Thyroid gland (tissue), 4 donors: ENCODE measurements around the gene LRP6. TPM values are rescaled to one million over a fixed set of nuclear protein-coding genes. Genes with fewer than 3 reads are reported as not detected.
A peak's percentile ranks its signal among the peaks of the same experiment; 100 is the strongest.

Experiments used
- DNase-seq, 2 donors: peaks; one replicate each; pipeline ENCODE4 v3.0.0-alpha.2; 2019
- H3K27ac ChIP-seq, 3 donors: fragments of 200-600 bp; sonication (generic); 1 replicate in 2 of 3; 2 replicates in 1 of 3; pipeline ENCODE4 v1.5.1; 2016 to 2019; ENCODE audit warnings: mild to moderate bottlenecking in 1 of 3, moderate library complexity in 1 of 3
- H3K27me3 ChIP-seq: fragments of 200-600 bp; sonication (generic); one replicate; pipeline ENCODE4 v1.5.1; 2019
- H3K36me3 ChIP-seq, 2 donors: fragments of 200-600 bp; sonication (generic); one replicate each; pipeline ENCODE4 v1.5.1; 2016 to 2019
- H3K4me1 ChIP-seq, 2 donors: fragments of 200-600 bp; sonication (generic); one replicate each; pipeline ENCODE4 v1.5.1; 2017 to 2019
- H3K4me3 ChIP-seq, 3 donors: fragments of 200-600 bp; sonication (generic); replicated peaks in 1 of 3; 1 replicate in 2 of 3; 2 replicates in 1 of 3; pipeline ENCODE4 v1.5.1; 2016; ENCODE audit warnings: mild to moderate bottlenecking in 1 of 3
- H3K9me3 ChIP-seq: fragments of 200-600 bp; sonication (generic); one replicate; pipeline ENCODE4 v1.5.1; 2017
- CTCF ChIP-seq, 6 experiments: fragments of 200-600 bp in 3 of 6; fragments of 450-650 bp in 3 of 6; sonication (generic) in 3 of 6; IDR thresholded peaks; one replicate each; pipeline ENCODE4 v1.5.1; 2016 to 2019; ENCODE audit warnings: antibody characterized with exemption in 6 of 6, mild to moderate bottlenecking in 2 of 6, inconsistent platforms in 1 of 6, moderate library complexity in 1 of 6
- POLR2A ChIP-seq, 2 donors: fragments of 450-650 bp; IDR thresholded peaks; one replicate each; pipeline ENCODE4 v1.6.1; 2017; ENCODE audit warnings: antibody characterized with exemption in 2 of 2, mild to moderate bottlenecking in 2 of 2, moderate library complexity in 1 of 2
- WGBS, 2 donors: methylation state at CpG; one replicate each; pipeline ENCODE4 v1.1.5; 2017; 5-methylcytosine and 5-hydroxymethylcytosine counted together
- intact Hi-C: fragments of 100-400 bp; cut with DNase I; formaldehyde crosslinking; loops from one replicate; pipeline ENCODE4 v1.15.1; 2023
- total RNA-seq, 4 donors: library from RNA; depleted of rRNA; stranded (reverse); fragments of >200 nt; gene quantifications; one replicate each; pipeline ENCODE4 v1.2.3, GENCODE V29; 2016

The LRP6 gene
- total RNA-seq, 4 donors from 2014 or later, result 38.7 to 47.7 (median 42.7) TPM

GRCh38 chr12:12108441-12109058 is 158.3 kb downstream of the LRP6 start:
- H3K27me3 ChIP-seq, result no peaks in the 10 kb centered on the region
- intact Hi-C loops, result no loop called here
- no peak overlapping the region for H3K27ac ChIP-seq
- TF ChIP-seq POLR2A (IDR thresholded peaks at IDR 0.05), result no peak
- TF ChIP-seq CTCF (IDR thresholded peaks at IDR 0.05), result no peak
- no peak overlapping the region for H3K4me3 ChIP-seq
- H3K4me1 ChIP-seq, result no peaks in the 10 kb centered on the region
- WGBS, 2 donors, result 94 to 100% methylated on average over 1 of the region's 1 CpG
- no peaks in the 10 kb centered on the region for H3K36me3 ChIP-seq
- no peak for DNase-seq
- H3K9me3 ChIP-seq, result no peaks in the 10 kb centered on the region

- 84 to 93% methylated on average over 3 to 6 of the region's 6 CpGs for WGBS, 2 donors
- TF ChIP-seq CTCF (IDR thresholded peaks at IDR 0.05), result no peak
- no peak for TF ChIP-seq POLR2A (IDR thresholded peaks at IDR 0.05)
- no peaks in the 10 kb centered on the region for H3K27me3 ChIP-seq
- H3K27ac ChIP-seq, result no peak overlapping the region
- H3K4me1 ChIP-seq, result no peaks in the 10 kb centered on the region
- intact Hi-C loops, result no loop called here
- DNase-seq, result no peak
- H3K9me3 ChIP-seq, result no peaks in the 10 kb centered on the region
- no peak overlapping the region for H3K4me3 ChIP-seq
- no peaks in the 10 kb centered on the region for H3K36me3 ChIP-seq
Measured at GRCh38 chr12:12107678-12108077, 159.2 kb downstream of the LRP6 start.

- no peak for DNase-seq
- H3K27ac ChIP-seq, result no peak overlapping the region
- no peak overlapping the region for H3K4me3 ChIP-seq
- no peak for TF ChIP-seq POLR2A (IDR thresholded peaks at IDR 0.05)
- no peak for TF ChIP-seq CTCF (IDR thresholded peaks at IDR 0.05)
- H3K36me3 ChIP-seq, result no peaks in the 10 kb centered on the region
- H3K9me3 ChIP-seq, result no peaks in the 10 kb centered on the region
- no peaks in the 10 kb centered on the region for H3K27me3 ChIP-seq
- no peaks in the 10 kb centered on the region for H3K4me1 ChIP-seq
- WGBS, 2 donors, result 68% methylated on average over 6 of the region's 6 CpGs
- intact Hi-C loops, result no loop called here
Measured at GRCh38 chr12:12099102-12099501, 167.7 kb downstream of the LRP6 start.

DNA sequence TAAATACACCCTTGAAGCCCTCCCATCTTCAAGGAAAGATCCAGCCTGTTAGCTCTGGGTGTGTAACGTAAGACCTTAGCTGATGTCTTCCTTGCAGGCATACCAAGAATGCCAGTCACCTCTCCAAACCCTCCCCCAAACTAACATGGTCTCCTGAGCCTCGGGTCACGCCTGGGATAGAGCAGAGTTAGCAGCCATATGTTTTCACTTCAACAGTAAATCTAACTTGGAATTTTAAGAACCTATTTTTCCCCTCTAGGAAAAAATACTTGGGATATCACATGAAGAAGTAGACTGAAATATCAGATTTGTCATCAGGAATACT is 168.2 kb downstream of the LRP6 start:
- WGBS, 2 donors, result 63 to 78% methylated on average over 3 of the region's 3 CpGs
- TF ChIP-seq POLR2A (IDR thresholded peaks at IDR 0.05) (no peak), CTCF (IDR thresholded peaks at IDR 0.05) (no peak)
- no peak overlapping the region for H3K27ac ChIP-seq
- intact Hi-C loops, result no loop called here
- no peaks in the 10 kb centered on the region for H3K9me3 ChIP-seq
- H3K4me1 ChIP-seq, result no peaks in the 10 kb centered on the region
- DNase-seq, result peak in 1 of 2 donors; percentile 30
- H3K27me3 ChIP-seq, result no peaks in the 10 kb centered on the region
- no peak overlapping the region for H3K4me3 ChIP-seq
- no peaks in the 10 kb centered on the region for H3K36me3 ChIP-seq

DNA sequence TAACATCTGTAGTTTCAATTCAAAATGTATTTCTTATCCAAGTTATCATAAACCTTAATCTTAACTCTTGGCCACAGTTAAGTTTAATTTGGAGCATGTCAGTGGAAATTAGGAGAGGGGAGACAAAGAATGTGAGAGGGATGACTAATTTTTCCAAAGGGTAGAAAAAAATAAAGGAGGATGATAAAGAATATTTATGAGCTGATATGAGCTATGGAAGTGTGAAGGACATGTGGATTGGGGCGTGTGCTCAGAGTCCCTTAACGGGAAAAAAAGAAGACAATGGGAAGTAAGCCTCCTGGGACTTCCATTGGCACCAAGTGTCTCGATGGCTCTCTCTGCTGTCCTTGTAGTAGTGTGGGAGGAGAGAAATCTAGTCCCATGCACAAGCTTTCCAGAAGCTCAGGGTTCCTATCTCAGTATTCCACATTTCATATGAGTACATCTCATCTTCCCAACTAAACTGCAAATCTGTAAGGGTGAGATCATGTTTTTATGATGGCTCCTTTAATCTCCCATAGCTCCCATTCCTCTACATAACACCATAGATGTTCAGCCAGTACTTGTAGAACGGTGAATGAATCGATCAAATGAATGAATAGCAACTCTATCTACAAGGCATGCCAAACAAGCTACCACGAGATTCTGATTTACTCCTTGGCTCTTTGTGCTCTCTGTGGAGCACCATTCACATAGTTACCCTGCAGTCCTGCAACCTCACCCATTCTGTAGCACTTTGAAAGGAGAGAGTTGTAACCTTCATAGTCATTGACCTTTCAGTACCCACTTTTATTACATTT is 168.8 kb downstream of the LRP6 start:
- 59 to 87% methylated on average over 6 of the region's 6 CpGs for WGBS, 2 donors
- Histone ChIP-seq H3K27ac (no peak overlapping the region), H3K27me3 (no peaks in the 10 kb centered on the region), H3K4me3 (no peak overlapping the region), H3K4me1 (no peaks in the 10 kb centered on the region), H3K36me3 (no peaks in the 10 kb centered on the region), H3K9me3 (no peaks in the 10 kb centered on the region)
- intact Hi-C loops, result no loop called here
- TF ChIP-seq POLR2A (IDR thresholded peaks at IDR 0.05) (no peak), CTCF (IDR thresholded peaks at IDR 0.05) (no peak)
- DNase-seq, result no peak
